ENCODE results near the gene MED29. TPM values are rescaled to one million over a fixed set of nuclear protein-coding genes. Genes with fewer than 3 reads are reported as not detected.

The MED29 gene
- total RNA-seq, 2 donors from 2014 or later, result 23.1 to 40.9 TPM

GRCh38 chr19:39360599-39360998 lies 30.6 kb upstream of the MED29 start:
- ATAC-seq, result no peak
- Histone ChIP-seq H3K36me3 (replicated peaks in 1 of 2; ENCODE audit: insufficient read depth in 1 of 2, low read depth in 2 of 2) (peaks cover 9 to 26% of the 10 kb centered on the region in 2 donors), H3K4me3 (no peak overlapping the region), H3K4me1 (no peaks in the 10 kb centered on the region), H3K27ac (no peak overlapping the region), H3K9me3 (no peaks in the 10 kb centered on the region), H3K27me3 (no peaks in the 10 kb centered on the region)
- WGBS, 2 donors, result 86 to 100% methylated on average over 1 of the region's 1 CpG
- TF ChIP-seq POLR2A (IDR thresholded peaks at IDR 0.05) (no peak), CTCF (IDR thresholded peaks at IDR 0.05) (no peak)
- no peak for DNase-seq
- intact Hi-C loops (cut with DNase I), result no loop called here

GRCh38 chr19:39362682-39363657 lies 28.2 kb upstream of the MED29 start:
- intact Hi-C loops (cut with DNase I), result no loop called here
- DNase-seq (no peak), ATAC-seq (peak; percentile 41)
- H3K9me3 ChIP-seq, result no peaks in the 10 kb centered on the region
- no peak overlapping the region for H3K4me3 ChIP-seq
- H3K27me3 ChIP-seq, result no peaks in the 10 kb centered on the region
- WGBS, 2 donors, result 67 to 71% methylated on average over 5 to 6 of the region's 6 CpGs
- H3K27ac ChIP-seq, result no peak overlapping the region
- H3K4me1 ChIP-seq, result no peaks in the 10 kb centered on the region
- H3K36me3 ChIP-seq (replicated peaks in 1 of 2; ENCODE audit: insufficient read depth in 1 of 2, low read depth in 2 of 2), result peaks cover 4 to 18% of the 10 kb centered on the region in 2 donors
- TF ChIP-seq CTCF (IDR thresholded peaks at IDR 0.05), result no peak
- TF ChIP-seq POLR2A (IDR thresholded peaks at IDR 0.05), result no peak

- no peaks in the 10 kb centered on the region for H3K27me3 ChIP-seq
- TF ChIP-seq CTCF (IDR thresholded peaks at IDR 0.05), result no peak
- TF ChIP-seq POLR2A (IDR thresholded peaks at IDR 0.05), result no peak
- H3K4me1 ChIP-seq, result no peaks in the 10 kb centered on the region
- intact Hi-C loops (cut with DNase I), result no loop called here
- no peaks in the 10 kb centered on the region for H3K9me3 ChIP-seq
- peaks cover 4 to 12% of the 10 kb centered on the region in 2 donors for H3K36me3 ChIP-seq (replicated peaks in 1 of 2; ENCODE audit: insufficient read depth in 1 of 2, low read depth in 2 of 2)
- no peak overlapping the region for H3K27ac ChIP-seq
- ATAC-seq (peak; percentile 31), DNase-seq (peak in 1 of 4 donors; percentile 15)
- 80% methylated on average over 5 of the region's 5 CpGs for WGBS, 2 donors
- no peak overlapping the region for H3K4me3 ChIP-seq
Measured at GRCh38 chr19:39363901-39364457, 27.2 kb upstream of the MED29 start.

GRCh38 chr19:39365531-39365930 lies 25.6 kb upstream of the MED29 start:
- H3K27me3 ChIP-seq, result no peaks in the 10 kb centered on the region
- 100% methylated on average over 1 of the region's 1 CpG for WGBS, 2 donors
- ATAC-seq, result no peak
- peaks cover 0 to 13% of the 10 kb centered on the region in 2 donors for H3K36me3 ChIP-seq (replicated peaks in 1 of 2; ENCODE audit: insufficient read depth in 1 of 2, low read depth in 2 of 2)
- no peak overlapping the region for H3K4me3 ChIP-seq
- intact Hi-C loops (cut with DNase I), result no loop called here
- H3K27ac ChIP-seq, result no peak overlapping the region
- H3K4me1 ChIP-seq, result no peaks in the 10 kb centered on the region
- DNase-seq, result no peak
- no peak for TF ChIP-seq POLR2A (IDR thresholded peaks at IDR 0.05)
- no peak for TF ChIP-seq CTCF (IDR thresholded peaks at IDR 0.05)
- no peaks in the 10 kb centered on the region for H3K9me3 ChIP-seq

Data from body of pancreas (tissue), 4 donors.